Measurements from ENCODE around the gene OR10T2. TPM values are rescaled to one million over a fixed set of nuclear protein-coding genes. Genes with fewer than 3 reads are reported as not detected.
"Not testable (repeated sequence)": the region's sequence is repeated elsewhere in the genome, so short reads cannot be mapped to it uniquely, and the experiment has no call there.

OR10T2 gene
- total RNA-seq, 2 experiments from 2014 or later: not detected

DNA sequence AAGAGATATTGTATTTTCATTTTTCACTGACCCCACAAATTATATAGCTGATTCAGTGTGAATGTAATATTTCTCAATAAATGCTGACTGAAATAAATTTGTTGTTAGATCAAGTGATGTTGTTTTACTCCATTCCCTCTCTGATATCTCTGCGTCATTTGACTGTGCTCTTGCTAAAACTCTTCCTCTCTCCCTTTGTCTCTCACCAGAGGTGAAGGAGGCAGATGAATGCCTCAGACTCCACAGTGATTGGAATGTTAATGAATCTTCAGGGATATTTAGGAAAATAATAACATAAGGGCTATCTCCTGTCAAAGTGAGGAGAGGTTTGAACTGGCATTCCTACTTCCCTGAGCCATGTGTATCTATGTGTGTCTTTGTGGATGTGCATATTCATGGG is 41.8 kb downstream of the OR10T2 start:
- POLR2A ChIA-PET: no interaction called here
- CTCF ChIA-PET: no interaction called here

DNA sequence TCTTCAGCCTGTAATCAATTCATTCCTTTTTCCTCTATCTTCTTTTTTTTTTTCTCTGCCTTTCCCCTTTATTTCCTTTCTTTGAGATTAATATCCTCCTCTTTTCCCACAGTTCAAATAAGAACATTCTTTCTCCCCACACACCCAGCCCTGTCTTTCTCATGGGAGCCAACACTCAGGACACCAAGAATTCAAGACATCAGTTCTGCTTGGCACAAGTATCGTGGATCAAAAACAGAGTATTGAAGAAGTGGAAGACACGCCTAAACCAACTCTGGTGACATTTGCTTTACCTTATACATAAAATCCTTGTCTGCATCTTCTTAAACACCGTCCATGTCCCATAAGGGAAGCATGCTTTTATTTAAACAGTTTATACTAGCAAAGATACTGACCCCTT is 42.6 kb downstream of the OR10T2 start:
- POLR2A ChIA-PET: no interaction called here
- CTCF ChIA-PET: no interaction called here

DNA sequence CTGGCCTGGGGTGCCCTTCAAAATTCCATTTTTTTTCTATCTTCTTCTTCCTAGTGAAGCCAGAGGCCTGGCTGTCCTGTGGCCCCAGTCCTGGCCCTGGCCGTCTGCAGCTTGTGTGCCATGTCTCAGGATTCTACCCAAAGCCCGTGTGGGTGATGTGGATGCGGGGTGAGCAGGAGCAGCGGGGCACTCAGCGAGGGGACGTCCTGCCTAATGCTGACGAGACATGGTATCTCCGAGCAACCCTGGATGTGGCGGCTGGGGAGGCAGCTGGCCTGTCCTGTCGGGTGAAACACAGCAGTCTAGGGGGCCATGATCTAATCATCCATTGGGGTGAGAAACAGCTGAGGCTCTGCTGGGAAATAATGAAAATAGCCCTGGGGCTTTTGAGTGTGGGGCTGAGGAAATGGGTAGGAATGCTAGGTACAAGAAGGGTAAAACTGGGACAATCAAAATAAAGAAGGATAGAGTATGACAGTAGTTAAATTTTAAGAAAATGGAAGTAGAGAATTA is 43.4 kb downstream of the OR10T2 start:
- CTCF ChIA-PET: no interaction called here
- POLR2A ChIA-PET: no interaction called here

DNA sequence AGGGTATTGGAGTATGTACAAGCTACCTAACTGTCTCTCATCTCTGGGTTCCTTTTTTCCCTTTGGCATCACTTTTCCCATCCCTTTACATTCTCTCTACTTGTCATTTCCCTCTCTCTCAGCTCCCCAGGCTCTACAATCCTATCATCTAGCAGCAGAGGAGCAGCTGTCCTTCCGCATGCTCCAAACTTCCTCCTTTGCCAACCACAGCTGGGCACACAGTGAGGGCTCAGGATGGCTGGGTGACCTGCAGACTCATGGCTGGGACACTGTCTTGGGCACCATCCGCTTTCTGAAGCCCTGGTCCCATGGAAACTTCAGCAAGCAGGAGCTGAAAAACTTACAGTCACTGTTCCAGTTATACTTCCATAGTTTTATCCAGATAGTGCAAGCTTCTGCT is 45.0 kb downstream of the OR10T2 start:
- POLR2A ChIA-PET: no interaction called here

DNA sequence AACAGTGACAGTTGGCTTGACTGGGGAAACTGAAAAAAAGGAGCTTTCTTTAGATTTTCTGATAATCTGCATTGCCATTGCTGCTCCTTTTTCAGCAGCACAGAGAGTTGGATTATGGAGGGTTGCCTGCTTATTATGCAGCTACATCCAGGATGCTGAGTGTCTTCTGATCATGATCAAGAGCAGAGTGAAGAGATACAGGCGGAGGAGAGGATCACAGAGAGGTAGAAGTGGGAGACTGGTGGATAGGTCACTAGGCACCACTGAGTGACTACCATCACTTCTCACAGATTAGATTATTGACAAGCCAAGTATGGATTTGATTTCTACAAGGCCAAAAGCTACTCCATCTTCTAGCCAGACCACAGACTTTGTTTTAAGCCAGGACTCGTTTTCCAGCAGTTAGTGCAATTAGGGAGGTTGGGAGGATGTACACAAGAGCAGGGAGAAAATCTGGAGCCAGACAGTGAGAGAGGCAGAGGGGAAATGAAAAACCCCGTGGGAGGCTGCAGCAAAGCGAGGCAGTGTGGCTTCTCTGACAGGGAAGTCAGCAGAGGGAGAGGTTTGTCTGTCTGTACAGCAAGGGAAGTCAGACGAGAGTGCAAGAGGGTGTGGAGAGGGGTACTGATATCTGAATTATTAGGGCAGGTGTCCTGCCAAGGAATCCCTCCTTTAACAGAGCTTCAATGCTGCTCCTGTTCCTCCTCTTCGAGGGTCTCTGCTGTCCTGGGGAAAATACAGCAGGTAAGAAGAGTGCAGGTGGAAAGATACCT is 45.8 kb downstream of the OR10T2 start, which contains the start of gene CD1E:
TSS of gene CD1E (plus strand) at position 592 of the 773 bp plus-strand sequence. CDS start at position 687, 95 bp downstream.
- POLR2A ChIA-PET: no interaction called here
- CTCF ChIA-PET: no interaction called here

More for the DNA sequence above, 45.0 kb downstream of the OR10T2 start:
- CTCF ChIA-PET: no interaction called here

DNA sequence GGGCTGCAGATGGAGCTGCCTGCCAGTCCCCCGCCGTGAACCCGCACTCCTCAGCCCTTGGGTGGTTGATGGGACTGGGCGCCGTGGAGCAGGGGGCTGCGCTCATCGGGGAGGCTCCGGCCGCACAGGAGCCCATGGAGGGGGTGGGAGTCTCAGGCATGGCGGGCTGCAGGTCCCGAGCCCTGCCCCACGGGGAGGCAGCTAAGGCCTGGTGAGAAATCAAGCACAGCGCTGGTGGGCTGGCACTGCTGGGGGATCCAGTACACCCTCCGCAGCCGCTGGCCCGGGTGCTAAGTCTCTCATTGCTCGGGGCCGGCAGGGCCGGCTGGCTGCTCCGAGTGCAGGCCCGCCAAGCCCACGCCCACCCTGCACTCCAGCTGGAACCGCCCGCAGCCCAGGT is 50.3 kb downstream of the OR10T2 start:
- CTCF ChIA-PET, POLR2A ChIA-PET: not testable (repeated sequence)

Other genes starting within 250 kb of the OR10T2 start
- gene CD1D, start 218.6 kb downstream of the OR10T2 start, total RNA-seq: not detected
- under 1 TPM; 0.34 to 0.36 TPM for gene CD1A, start 145.0 kb downstream of the OR10T2 start, total RNA-seq
- gene CD1C, start 109.5 kb downstream of the OR10T2 start, total RNA-seq: 1 to 10 TPM in 1 of 2 experiments, under 1 TPM in 1; 0.78 to 1.3 TPM
- not detected for gene CD1B, start 67.9 kb downstream of the OR10T2 start, total RNA-seq
- gene CD1E, start 45.6 kb downstream of the OR10T2 start, total RNA-seq: not detected
- not detected for gene OR10K2, start 26.8 kb upstream of the OR10T2 start, total RNA-seq
- not detected for gene OR10K1, start 62.4 kb upstream of the OR10T2 start, total RNA-seq
- not detected for gene OR10R2, start 72.8 kb upstream of the OR10T2 start, total RNA-seq
- not detected for gene OR6Y1, start 154.9 kb upstream of the OR10T2 start, total RNA-seq
- not detected for gene OR6P1, start 171.1 kb upstream of the OR10T2 start, total RNA-seq
- gene OR10X1, start 180.4 kb upstream of the OR10T2 start, total RNA-seq: not detected
- not detected for gene OR10Z1, start 205.8 kb upstream of the OR10T2 start, total RNA-seq